PC-3 (cell line): ENCODE data around the gene MCRIP2.

Source experiments
- CTCF ChIP-seq: fragments of 300-600 bp; sonication (generic); conservative IDR thresholded peaks from 2 replicates; pipeline ENCODE4 v1.5.1; 2017; ENCODE audit warnings: antibody characterized with exemption, low read depth, mild to moderate bottlenecking, low read length
- EZH2phosphoT487 ChIP-seq: fragments of 300-600 bp; sonication (generic); IDR thresholded peaks from 2 replicates; pipeline ENCODE4 v1.6.1; 2018; ENCODE audit warnings: mild to moderate bottlenecking, antibody characterized with exemption, low read length, borderline replicate concordance

- no peak for TF ChIP-seq CTCF
- no peak for TF ChIP-seq EZH2phosphoT487
These were observed 8.0 kb downstream of the MCRIP2 start for GRCh38 chr16:649631-650030.
